DND-41 (cell line): ENCODE data around the gene TYMS.

Source experiments
- EZH2 ChIP-seq: IDR thresholded peaks from 3 replicates; pipeline ENCODE4 v1.6.1; 2012; ENCODE audit warnings: borderline replicate concordance, low read depth, mild to moderate bottlenecking, moderate library complexity, low read length, inconsistent platforms; ENCODE audit not compliant: severe bottlenecking
- TF ChIP-seq, protein P1 (sequence below): IDR thresholded peaks from 2 replicates; pipeline ENCODE4 v1.5.1; 2012; ENCODE audit warnings: borderline replicate concordance, low read length, moderate library complexity, mild to moderate bottlenecking; ENCODE audit not compliant: poor library complexity, severe bottlenecking; ENCODE audit errors: extremely low read depth

DNA sequence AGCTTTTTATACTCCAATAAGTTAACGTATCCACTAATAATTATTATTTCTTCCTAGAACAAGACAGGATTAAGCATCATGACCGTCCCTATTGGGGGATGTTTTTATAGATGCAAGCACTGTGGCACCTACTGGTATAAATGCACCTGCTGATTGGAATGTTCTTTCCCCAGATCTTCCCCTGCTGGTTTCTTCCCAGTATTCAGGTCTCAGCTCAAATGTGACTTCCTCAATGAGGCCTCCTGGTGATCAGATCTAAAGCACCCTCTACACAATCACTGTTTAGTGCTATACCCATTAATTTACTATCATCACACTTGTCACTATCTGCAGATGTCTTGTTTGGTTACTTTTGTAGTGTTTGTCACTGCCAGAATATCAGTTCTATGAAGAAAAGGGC lies 3.9 kb upstream of the TYMS start:
- TF ChIP-seq, protein P1, sequence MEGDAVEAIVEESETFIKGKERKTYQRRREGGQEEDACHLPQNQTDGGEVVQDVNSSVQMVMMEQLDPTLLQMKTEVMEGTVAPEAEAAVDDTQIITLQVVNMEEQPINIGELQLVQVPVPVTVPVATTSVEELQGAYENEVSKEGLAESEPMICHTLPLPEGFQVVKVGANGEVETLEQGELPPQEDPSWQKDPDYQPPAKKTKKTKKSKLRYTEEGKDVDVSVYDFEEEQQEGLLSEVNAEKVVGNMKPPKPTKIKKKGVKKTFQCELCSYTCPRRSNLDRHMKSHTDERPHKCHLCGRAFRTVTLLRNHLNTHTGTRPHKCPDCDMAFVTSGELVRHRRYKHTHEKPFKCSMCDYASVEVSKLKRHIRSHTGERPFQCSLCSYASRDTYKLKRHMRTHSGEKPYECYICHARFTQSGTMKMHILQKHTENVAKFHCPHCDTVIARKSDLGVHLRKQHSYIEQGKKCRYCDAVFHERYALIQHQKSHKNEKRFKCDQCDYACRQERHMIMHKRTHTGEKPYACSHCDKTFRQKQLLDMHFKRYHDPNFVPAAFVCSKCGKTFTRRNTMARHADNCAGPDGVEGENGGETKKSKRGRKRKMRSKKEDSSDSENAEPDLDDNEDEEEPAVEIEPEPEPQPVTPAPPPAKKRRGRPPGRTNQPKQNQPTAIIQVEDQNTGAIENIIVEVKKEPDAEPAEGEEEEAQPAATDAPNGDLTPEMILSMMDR, result no peak
- TF ChIP-seq EZH2, result no peak
